ENCODE data around the gene APCDD1L.
"Not testable (repeated sequence)": the region's sequence is repeated elsewhere in the genome, so short reads cannot be mapped to it uniquely, and the experiment has no call there.

APCDD1L gene

DNA sequence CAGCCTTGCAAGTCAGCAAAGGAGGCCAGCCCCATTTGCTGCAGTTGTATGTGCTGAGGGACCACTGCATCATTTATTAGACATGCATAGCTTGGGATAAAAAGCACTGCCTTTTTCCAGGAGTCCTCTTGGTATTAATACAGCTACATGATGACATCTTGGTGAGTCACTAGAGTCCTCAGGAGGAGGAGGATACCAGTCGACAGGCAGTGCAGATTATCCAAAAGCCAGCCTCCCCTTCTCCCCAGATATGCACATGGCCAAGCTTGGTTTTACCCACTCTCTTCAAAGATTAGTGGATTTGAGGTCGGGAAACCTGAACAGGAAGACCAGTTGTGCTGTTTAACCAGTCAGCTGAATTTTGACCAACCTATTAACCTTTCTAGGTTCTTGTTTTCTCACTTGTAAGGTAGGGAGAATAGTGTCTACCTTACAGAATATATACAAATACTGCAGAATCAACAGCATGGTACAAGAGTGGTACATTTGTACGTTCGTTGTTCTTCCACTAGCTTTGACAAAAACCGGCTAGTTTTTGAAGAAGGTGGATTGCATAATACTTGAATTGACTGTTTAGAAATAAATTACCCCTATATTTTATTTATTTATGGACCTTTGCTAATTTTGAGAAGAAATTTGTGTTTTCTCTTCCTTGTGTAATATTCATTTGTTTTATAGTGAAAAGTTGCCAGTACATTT is 94.3 kb downstream of the APCDD1L start:
- DNase-seq (ENCODE audit: extremely low read depth in 1 of 2, low read depth in 1 of 2): no peak

DNA sequence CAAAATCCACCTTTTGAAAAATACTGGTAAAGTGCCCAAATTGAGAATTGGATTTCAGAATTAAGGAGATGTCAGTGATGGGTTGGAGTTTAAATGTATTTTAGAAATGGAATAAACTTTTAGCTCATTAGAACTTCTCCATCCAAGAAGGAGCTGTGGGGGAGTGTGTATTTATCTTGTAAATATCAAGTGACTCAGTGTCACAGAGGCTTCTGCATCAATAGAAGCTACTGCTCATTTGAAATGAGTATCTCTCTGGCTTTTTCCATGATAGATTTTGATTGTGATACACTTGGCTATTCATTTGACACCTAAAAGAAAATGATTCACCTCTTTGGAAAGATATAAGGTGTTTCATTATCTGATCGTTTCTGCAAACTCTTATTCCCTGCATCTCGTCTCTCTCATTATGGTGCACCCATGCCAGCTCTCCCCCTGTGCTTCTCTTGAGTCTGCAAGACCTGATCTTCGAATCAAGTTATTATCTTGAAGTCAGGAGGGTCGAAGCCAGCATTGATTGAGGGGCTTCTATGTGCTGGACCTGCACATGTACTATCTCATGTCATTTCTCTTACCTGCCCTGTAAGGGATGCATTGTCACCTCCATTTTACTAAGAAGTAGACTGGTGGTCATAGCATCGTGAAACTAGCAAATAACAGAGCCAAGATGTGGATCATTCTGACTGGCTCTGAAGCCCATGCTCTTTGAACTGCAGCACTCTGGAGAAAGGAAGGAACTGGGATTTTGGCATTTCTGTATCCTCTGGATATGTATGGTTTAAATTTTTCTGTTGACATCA is 96.0 kb downstream of the APCDD1L start:
- DNase-seq (ENCODE audit: extremely low read depth in 1 of 2, low read depth in 1 of 2): no peak

DNA sequence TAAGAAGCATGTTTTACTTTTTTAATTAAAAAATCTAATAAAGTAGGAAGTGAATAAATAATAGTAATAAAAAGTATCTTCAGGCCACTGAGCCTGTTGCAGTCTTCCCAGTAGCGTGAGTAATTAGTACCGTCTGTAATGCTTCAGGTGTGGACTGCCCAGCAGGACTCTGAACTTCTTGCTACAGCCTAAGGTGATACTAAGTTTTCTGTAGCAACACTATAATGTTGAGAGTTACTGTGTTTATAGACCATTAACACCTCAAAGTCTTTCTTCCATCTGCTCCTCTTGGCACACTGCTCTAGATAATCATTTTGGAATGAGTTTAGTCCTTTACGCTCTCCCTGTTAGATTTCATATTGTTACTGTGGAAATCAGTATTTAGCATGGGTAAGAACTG is 97.8 kb downstream of the APCDD1L start:
- no peak for DNase-seq (ENCODE audit: extremely low read depth in 1 of 2, low read depth in 1 of 2)

DNA sequence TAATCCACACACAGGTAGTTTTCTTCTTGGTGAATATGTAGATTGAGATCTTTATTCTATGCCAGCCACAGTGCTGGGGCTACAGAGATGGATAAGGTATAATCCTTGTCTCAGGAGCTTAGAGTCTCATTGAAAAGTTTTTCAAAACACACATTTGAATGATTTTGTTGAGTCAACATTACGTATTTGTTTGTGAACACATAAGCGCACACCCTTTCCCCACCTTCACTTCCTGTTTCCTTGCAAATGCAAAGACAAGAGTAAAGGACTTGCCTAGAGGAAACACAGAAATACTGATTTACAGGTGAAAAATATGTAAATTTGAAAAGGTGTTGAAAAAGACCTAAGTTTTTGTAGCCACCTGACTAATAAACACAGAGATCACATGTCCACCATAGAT is 98.4 kb downstream of the APCDD1L start:
- DNase-seq (ENCODE audit: extremely low read depth in 1 of 2, low read depth in 1 of 2): no peak

DNA sequence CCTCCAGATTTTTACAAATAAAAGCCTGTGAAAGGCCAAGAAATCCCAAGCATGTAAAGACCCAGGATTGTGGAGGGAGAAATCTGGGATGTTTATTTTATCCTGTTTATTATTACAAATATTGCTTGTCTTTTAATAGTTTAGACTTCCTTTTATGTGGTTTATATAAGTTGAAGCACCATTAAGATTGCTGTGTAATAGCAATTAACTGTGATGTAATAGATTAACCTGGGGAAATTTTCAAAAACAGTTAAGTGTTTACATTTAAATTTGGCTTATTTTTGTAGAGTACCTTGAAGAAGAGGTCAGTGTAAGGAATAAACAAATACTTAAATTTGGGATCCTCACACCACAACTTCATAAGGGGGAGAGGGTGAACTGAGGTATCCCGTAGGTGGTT is 99.1 kb downstream of the APCDD1L start:
- no peak for DNase-seq (ENCODE audit: extremely low read depth in 1 of 2, low read depth in 1 of 2)

DNA sequence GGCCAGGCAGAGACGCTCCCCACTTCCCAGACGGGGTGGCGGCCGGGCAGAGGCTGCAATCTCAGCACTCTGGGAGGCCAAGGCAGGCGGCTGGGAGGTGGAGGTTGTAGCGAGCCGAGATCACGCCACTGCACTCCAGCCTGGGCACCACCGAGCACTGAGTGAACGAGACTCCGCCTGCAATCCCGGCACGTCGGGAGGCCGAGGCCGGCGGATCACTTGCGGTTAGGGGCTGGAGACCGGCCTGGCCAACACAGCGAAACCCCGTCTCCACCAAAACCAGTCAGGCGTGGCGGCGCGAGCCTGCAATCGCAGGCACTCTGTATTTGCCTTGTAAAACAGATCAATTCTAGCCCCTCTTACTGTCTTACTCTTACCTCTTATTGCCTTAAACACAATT is 100.4 kb downstream of the APCDD1L start:
- not testable (repeated sequence) for DNase-seq (ENCODE audit: extremely low read depth in 1 of 2, low read depth in 1 of 2)

DNA sequence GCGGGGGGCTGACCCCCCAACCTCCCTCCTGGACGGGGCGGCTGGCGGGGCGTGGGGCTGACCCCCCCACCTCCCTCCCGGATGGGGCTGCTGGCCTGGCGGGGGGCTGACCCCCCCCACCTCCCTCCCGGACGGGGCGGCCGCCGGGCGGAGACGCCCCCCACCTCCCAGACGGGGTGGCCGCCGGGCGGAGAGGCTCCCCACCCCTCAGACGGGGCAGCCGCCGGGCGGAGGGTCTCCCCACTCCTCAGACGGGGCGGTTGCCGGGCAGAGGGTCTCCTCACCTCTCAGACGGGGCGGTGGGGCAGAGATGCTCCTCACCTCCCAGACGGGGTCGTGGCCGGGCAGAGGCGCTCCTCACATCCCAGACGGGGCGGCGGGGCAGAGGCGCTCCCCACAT is 101.0 kb downstream of the APCDD1L start:
- not testable (repeated sequence) for DNase-seq (ENCODE audit: extremely low read depth in 1 of 2, low read depth in 1 of 2)
